Heart right ventricle (tissue), 16 donors: Measurements from ENCODE around the gene KCNQ5. TPM values are rescaled to one million over a fixed set of nuclear protein-coding genes. Genes with fewer than 3 reads are reported as not detected.

ENCODE experiments used
- ATAC-seq, 8 donors: fragments of 200-7000 bp; cut with Tn5 transposase; one replicate each; pipeline ENCODE4 v1.9.1; 2020; ENCODE audit warnings: mild to moderate bottlenecking in 8 of 8, moderate library complexity in 8 of 8, moderate number of reproducible peaks in 1 of 8
- DNase-seq, 2 donors: peaks; one replicate each; pipeline ENCODE4 v3.0.0-alpha.2; 2020
- H3K27ac ChIP-seq, 10 donors: fragments of 200-600 bp; sonication (generic) in 2 of 10; one replicate each; pipeline versions ENCODE4 v1.5.0 to v1.8.0; 2020 to 2022; ENCODE audit warnings: mild to moderate bottlenecking in 3 of 10
- H3K27me3 ChIP-seq, 7 donors: fragments of 200-600 bp; one replicate each; pipeline ENCODE4 v1.8.0; 2021 to 2022; ENCODE audit warnings: mild to moderate bottlenecking in 2 of 7
- H3K36me3 ChIP-seq, 9 donors: fragments of 200-600 bp; sonication (generic) in 1 of 9; one replicate each; pipeline versions ENCODE4 v1.5.0 to v1.8.0; 2020 to 2022; ENCODE audit warnings: mild to moderate bottlenecking in 2 of 9
- H3K4me1 ChIP-seq, 9 donors: fragments of 200-600 bp; sonication (generic) in 1 of 9; one replicate each; pipeline versions ENCODE4 v1.5.0 to v1.8.0; 2020 to 2022; ENCODE audit warnings: mild to moderate bottlenecking in 4 of 9
- H3K4me3 ChIP-seq, 10 donors: fragments of 200-600 bp; sonication (generic) in 2 of 10; one replicate each; pipeline versions ENCODE4 v1.5.0 to v1.8.0; 2020 to 2022; ENCODE audit warnings: mild to moderate bottlenecking in 7 of 10, moderate library complexity in 2 of 10
- H3K9me3 ChIP-seq, 11 donors: fragments of 200-600 bp in 10 of 11; sonication (generic) in 2 of 11; one replicate each; pipeline versions ENCODE4 v1.5.0 to v1.8.0; 2013 to 2022; ENCODE audit warnings: mild to moderate bottlenecking in 2 of 11, control low read depth in 1 of 11, moderate library complexity in 1 of 11
- CTCF ChIP-seq, 9 donors: fragments of 200-600 bp; sonication (generic) in 2 of 9; IDR thresholded peaks; one replicate each; pipeline versions ENCODE4 v1.5.0 to v1.8.0; 2021 to 2022; ENCODE audit warnings: antibody characterized with exemption in 9 of 9, mild to moderate bottlenecking in 5 of 9, moderate library complexity in 1 of 9
- WGBS, 2 donors: extraction: QIAGEN DNeasy Blood & Tissue Kit; methylation state at CpG; one replicate each; pipeline ENCODE4 v1.1.7; 2013; ENCODE audit warnings: inconsistent platforms in 1 of 2; 5-methylcytosine and 5-hydroxymethylcytosine counted together
- intact Hi-C, 10 donors: fragments of 100-400 bp; cut with DNase I; formaldehyde crosslinking; loops; one replicate each; pipeline versions ENCODE4 v1.11.1 to v1.14.2; 2022
- polyA plus RNA-seq, 2 donors: library from polyadenylated mRNA; stranded (reverse); fragments of 200-250 nt; gene quantifications; one replicate each; pipeline ENCODE4 v1.2.3, GENCODE V29; 2013
- total RNA-seq, 10 donors: library from RNA; stranded (reverse); fragmentation: NEBNext Ultra II Directional in 3 of 10; extraction: Animal tissue kit (Norgen Biotek cat#: 25700) in 3 of 10; gene quantifications; one replicate each; pipeline versions ENCODE4 v1.2.1 to v1.2.4, GENCODE V29; 2021 to 2023
- donor health status: Arrhythmogenic right ventricular cardiomyopathy.
- donor health status: ischemic (EF 13 %, LVEDD 7.1; RV severe dilation, severe dysfunction).
- donor health status: healthy with polysubstance abuse.
- donor health status: DM: no; HTN: yes; CAD: no.
- donor health status: DM: no; HTN: no; CAD: no.
- donor health status: ischemic (EF 25% LVEDD 6.9; RV normal size, moderate dysfunction).
- donor health status: ischemic (EF 25% LVEDD 5.7; RV mildly dilated, moderate dysfunction).
- donor health status: healthy.
- donor health status: DM: yes; HTN: yes; CAD: no.
- donor health status: Ischemic cardiomyopathy.
- donor health status: ischemic (EF 35%, LVEDD 5.7; RV mildly dilated, moderate dysfunction).
- donor health status: nonischemic (EF 11% LVEDD 7.7; RV severe dilation, severe dysfunction).
- donor health status: DM: yes; HTN: yes; CAD: no.
- donor health status: PGD.
- donor health status: ischemic (EF 29% LVEDD 5.4; RV normal size, mild dysfunction).
- donor health status: nonischemic (EF 23%, LVEDD 6.1; RV moderate dilation, normal function).

Gene KCNQ5
- total and polyA plus RNA-seq, 12 donors = under 0.01 to 0.15 (median 0.12) TPM; not detected in 9

DNA sequence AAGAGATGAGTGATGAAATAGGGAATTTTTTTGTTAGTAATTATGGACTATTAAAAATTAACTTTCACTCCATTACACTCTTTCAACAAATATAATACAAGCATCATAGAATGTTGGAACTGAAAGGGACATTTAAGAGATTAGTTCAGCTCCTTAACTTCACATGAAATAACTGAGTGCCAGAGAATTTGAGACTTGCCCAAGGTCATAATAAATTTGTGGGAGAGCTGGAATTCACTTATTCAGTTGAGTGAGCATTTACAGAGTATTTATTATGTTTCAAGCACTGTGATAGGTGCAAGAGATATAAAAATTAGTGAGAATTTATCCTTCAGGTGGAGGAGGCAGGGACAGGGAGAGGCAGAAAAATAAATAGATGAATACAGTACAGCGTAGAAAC is 154.6 kb downstream of the KCNQ5 start:
- intact Hi-C loops = no loop called here
- Histone ChIP-seq H3K4me1 (no peaks in the 10 kb centered on the region), H3K27me3 (no peaks in the 10 kb centered on the region), H3K4me3 (no peak overlapping the region), H3K36me3 (no peaks in the 10 kb centered on the region), H3K9me3 (no peaks in the 10 kb centered on the region), H3K27ac (no peak overlapping the region)
- TF ChIP-seq CTCF (IDR thresholded peaks at IDR 0.05) = no peak
- ATAC-seq (no peak), DNase-seq (no peak)
- WGBS, 2 donors = 55 to 92% methylated on average over 1 of the region's 1 CpG

DNA sequence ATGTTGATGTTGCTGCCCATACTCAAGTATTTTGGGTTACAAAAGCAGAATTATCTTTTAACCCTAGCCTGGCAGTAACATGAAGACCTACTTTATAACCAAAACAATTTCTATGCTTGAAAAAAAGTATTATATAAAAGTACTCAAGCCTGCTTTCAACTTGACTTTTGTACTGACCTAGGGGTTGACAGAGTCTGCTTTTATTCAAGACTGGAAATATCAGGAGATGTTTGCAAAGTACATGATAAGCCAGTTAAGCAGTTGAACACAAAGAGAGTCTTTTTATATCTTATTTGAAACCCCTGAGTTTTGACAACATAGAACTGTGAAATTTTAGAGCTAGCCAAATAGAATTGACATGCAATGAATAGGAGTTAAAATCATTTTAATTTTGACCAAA is 159.8 kb downstream of the KCNQ5 start:
- no peak overlapping the region for H3K27ac ChIP-seq
- ATAC-seq = no peak
- no peaks in the 10 kb centered on the region for H3K4me1 ChIP-seq
- TF ChIP-seq CTCF (IDR thresholded peaks at IDR 0.05) = no peak
- H3K4me3 ChIP-seq = no peak overlapping the region
- no peak for DNase-seq
- H3K27me3 ChIP-seq = no peaks in the 10 kb centered on the region
- intact Hi-C loops = no loop called here
- H3K36me3 ChIP-seq = no peaks in the 10 kb centered on the region
- H3K9me3 ChIP-seq = no peaks in the 10 kb centered on the region

DNA sequence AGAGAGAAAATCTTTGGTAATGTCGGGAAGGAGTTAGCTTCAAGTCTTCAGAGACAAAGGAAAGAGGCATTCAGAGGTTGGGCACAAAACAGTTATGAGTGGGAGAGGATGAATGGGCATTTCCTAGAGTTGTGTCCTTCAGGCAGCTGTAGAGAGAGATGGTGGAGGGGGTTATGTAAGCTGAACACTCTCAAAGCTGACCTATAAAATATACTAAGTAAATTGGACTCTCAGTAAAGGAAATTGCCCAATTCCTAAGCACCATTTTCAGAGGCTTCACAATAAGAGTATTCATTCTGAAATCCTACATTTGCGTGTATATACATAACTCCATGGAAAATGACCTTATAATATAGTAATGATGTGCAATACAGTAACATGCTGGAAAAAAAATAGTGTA is 161.2 kb downstream of the KCNQ5 start:
- Histone ChIP-seq H3K27ac (no peak overlapping the region), H3K27me3 (no peaks in the 10 kb centered on the region), H3K4me3 (no peak overlapping the region), H3K9me3 (no peaks in the 10 kb centered on the region), H3K4me1 (no peaks in the 10 kb centered on the region), H3K36me3 (no peaks in the 10 kb centered on the region)
- DNase-seq = no peak
- intact Hi-C loops = no loop called here
- no peak for ATAC-seq
- 75 to 80% methylated on average over 2 of the region's 2 CpGs for WGBS, 2 donors
- no peak for TF ChIP-seq CTCF (IDR thresholded peaks at IDR 0.05)

GRCh38 chr6:72783666-72784065 is 161.8 kb downstream of the KCNQ5 start:
- no peaks in the 10 kb centered on the region for H3K27me3 ChIP-seq
- 0 to 12% methylated on average over 1 of the region's 1 CpG for WGBS, 2 donors
- ATAC-seq (peak in 1 of 8 donors; percentile 61), DNase-seq (no peak)
- H3K4me1 ChIP-seq = no peaks in the 10 kb centered on the region
- no peaks in the 10 kb centered on the region for H3K9me3 ChIP-seq
- intact Hi-C loops = no loop called here
- no peak for TF ChIP-seq CTCF (IDR thresholded peaks at IDR 0.05)
- H3K4me3 ChIP-seq = no peak overlapping the region
- no peaks in the 10 kb centered on the region for H3K36me3 ChIP-seq
- H3K27ac ChIP-seq = no peak overlapping the region

GRCh38 chr6:72784071-72784470 is 162.2 kb downstream of the KCNQ5 start:
- DNase-seq (no peak), ATAC-seq (no peak)
- H3K27ac ChIP-seq = no peak overlapping the region
- WGBS, 2 donors = 51 to 65% methylated on average over 3 of the region's 3 CpGs
- no peak overlapping the region for H3K4me3 ChIP-seq
- intact Hi-C loops = no loop called here
- TF ChIP-seq CTCF (IDR thresholded peaks at IDR 0.05) = no peak
- H3K9me3 ChIP-seq = no peaks in the 10 kb centered on the region
- H3K4me1 ChIP-seq = no peaks in the 10 kb centered on the region
- H3K36me3 ChIP-seq = no peaks in the 10 kb centered on the region
- no peaks in the 10 kb centered on the region for H3K27me3 ChIP-seq
